ENCODE results near the gene GALNT9. TPM values are rescaled to one million over a fixed set of nuclear protein-coding genes. Genes with fewer than 3 reads are reported as not detected.
A peak's percentile ranks its signal among the peaks of the same experiment; 100 is the strongest.

The GALNT9 gene
- total RNA-seq, 1 donor from 2014 or later: 2.1 TPM

- Histone ChIP-seq H3K4me2 (ENCODE audit: low read length) (no peak overlapping the region), H3K27ac (ENCODE audit: low read depth, low read length) (no peak overlapping the region), H3K4me1 (ENCODE audit: insufficient read depth, low read length) (no peaks in the 10 kb centered on the region), H3K36me3 (ENCODE audit: insufficient read depth, low read length) (no peaks in the 10 kb centered on the region), H3K9me3 (ENCODE audit: insufficient read depth, low read depth, low read length) (peaks cover 3% of the 10 kb centered on the region), H3K4me3 (ENCODE audit: insufficient read depth, low read depth, low read length) (no peak overlapping the region), H3K9ac (ENCODE audit: low read length) (no peak overlapping the region), H4K20me1 (ENCODE audit: insufficient read depth, low read length) (no peaks in the 10 kb centered on the region), H3K79me2 (ENCODE audit: insufficient read depth, low read length) (no peaks in the 10 kb centered on the region), H3K27me3 (ENCODE audit: insufficient read depth, low read length) (no peaks in the 10 kb centered on the region), H2AFZ (ENCODE audit: low read depth, low read length) (no peak overlapping the region)
- Mint-ChIP-seq H3K4me1 (ENCODE audit: low read depth, unreplicated experiment) (peaks cover 4% of the 10 kb centered on the region), H3K4me3 (ENCODE audit: unreplicated experiment) (no peak overlapping the region), H3K9me3 (ENCODE audit: unreplicated experiment) (peaks cover 2% of the 10 kb centered on the region), H3K27me3 (ENCODE audit: low read depth, unreplicated experiment) (peaks cover 9% of the 10 kb centered on the region), H3K36me3 (ENCODE audit: low read depth, unreplicated experiment) (no peaks in the 10 kb centered on the region), H3K27ac (ENCODE audit: unreplicated experiment) (no peak overlapping the region)
- no peak for FAIRE-seq
- TF ChIP-seq CTCF (IDR thresholded peaks at IDR 0.05; ENCODE audit: insufficient read depth, low read depth, low read length) (no peak), EZH2 (IDR thresholded peaks at IDR 0.05; ENCODE audit: insufficient read depth, low read length) (no peak)
- no peak for DNase-seq (ENCODE audit: low read depth)
Observed at GRCh38 chr12:132357623-132358186, 28.3 kb upstream of the GALNT9 start.

GRCh38 chr12:132356691-132357622, 27.6 kb upstream of the GALNT9 start:
- Histone ChIP-seq H3K27me3 (ENCODE audit: insufficient read depth, low read length) (no peaks in the 10 kb centered on the region), H3K4me1 (ENCODE audit: insufficient read depth, low read length) (no peaks in the 10 kb centered on the region), H3K79me2 (ENCODE audit: insufficient read depth, low read length) (no peaks in the 10 kb centered on the region), H3K9me3 (ENCODE audit: insufficient read depth, low read depth, low read length) (peaks cover 3% of the 10 kb centered on the region), H3K27ac (ENCODE audit: low read depth, low read length) (no peak overlapping the region), H4K20me1 (ENCODE audit: insufficient read depth, low read length) (no peaks in the 10 kb centered on the region), H3K9ac (ENCODE audit: low read length) (no peak overlapping the region), H3K36me3 (ENCODE audit: insufficient read depth, low read length) (no peaks in the 10 kb centered on the region), H2AFZ (ENCODE audit: low read depth, low read length) (no peak overlapping the region), H3K4me3 (ENCODE audit: insufficient read depth, low read depth, low read length) (no peak overlapping the region), H3K4me2 (ENCODE audit: low read length) (peak overlapping the region; percentile 9)
- Mint-ChIP-seq H3K4me3 (ENCODE audit: unreplicated experiment) (peak overlapping the region; percentile 40), H3K4me1 (ENCODE audit: low read depth, unreplicated experiment) (peaks cover 4% of the 10 kb centered on the region), H3K9me3 (ENCODE audit: unreplicated experiment) (peaks cover 2% of the 10 kb centered on the region), H3K36me3 (ENCODE audit: low read depth, unreplicated experiment) (no peaks in the 10 kb centered on the region), H3K27me3 (ENCODE audit: low read depth, unreplicated experiment) (peaks cover 11% of the 10 kb centered on the region), H3K27ac (ENCODE audit: unreplicated experiment) (no peak overlapping the region)
- FAIRE-seq (no peak), DNase-seq (ENCODE audit: low read depth) (peak; percentile 26)
- TF ChIP-seq EZH2 (IDR thresholded peaks at IDR 0.05; ENCODE audit: insufficient read depth, low read length) (no peak), CTCF (IDR thresholded peaks at IDR 0.05; ENCODE audit: insufficient read depth, low read depth, low read length) (no peak)

All from astrocyte (in vitro differentiated cells and primary cell).